Hypothalamus (tissue), 51 donors: Measurements from ENCODE around the gene ATP11C.
"Not testable (repeated sequence)": the region's sequence is repeated elsewhere in the genome, so short reads cannot be mapped to it uniquely, and the experiment has no call there.

Experiments used
- DNase-seq, 51 donors: peaks; one replicate each; lab custom pipeline; 2025; lab: John Stamatoyannopoulos, UW

Gene ATP11C

DNA sequence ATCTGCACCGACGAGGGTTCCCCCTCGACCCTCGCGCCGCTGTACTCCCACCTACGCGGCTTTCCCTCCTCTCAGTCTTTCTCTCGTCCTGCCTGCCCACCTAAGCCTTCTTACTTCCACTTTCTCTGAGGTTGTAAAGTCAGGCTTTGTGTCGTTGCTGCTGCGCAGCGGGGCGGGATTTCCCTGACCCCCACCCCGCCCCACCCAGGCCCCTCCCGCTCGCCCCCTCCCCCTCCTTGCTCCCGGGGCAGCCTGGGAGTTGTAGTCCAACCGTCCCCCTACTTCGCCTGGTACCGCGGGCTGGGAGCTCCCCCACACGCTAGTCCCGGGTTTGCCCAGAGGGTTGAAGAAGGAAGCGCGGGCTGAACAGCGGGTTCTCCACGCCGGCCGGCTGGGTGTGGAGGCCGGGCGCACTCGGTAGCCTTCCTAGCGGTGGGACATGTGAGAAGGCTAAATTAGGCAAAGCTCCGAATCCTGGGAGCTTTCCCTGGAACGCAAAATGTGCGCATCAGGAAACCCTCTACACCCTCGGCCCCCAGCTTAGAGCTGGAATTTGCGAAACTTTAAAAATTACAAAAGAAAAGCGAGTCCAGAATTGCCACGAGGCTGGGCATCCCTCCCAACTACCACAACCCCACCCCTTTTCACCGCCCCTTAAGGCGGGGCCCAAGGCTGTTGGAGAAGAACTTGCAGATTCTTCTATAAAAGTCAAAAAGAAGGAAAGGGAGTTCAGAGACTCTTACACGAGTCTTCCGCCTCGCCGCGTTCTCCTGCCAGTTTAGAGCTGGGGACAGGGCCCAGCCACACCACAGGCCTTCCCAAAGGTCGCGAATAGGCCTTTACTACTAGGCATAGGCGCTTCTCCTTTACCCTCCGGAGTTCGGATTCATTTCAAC is at the start of gene ATP11C:
Gene ATP11C, minus strand, starts transcription at position 153 of the 896 bp plus-strand sequence. CDS start 1,011 bp downstream, outside the sequence.
- DNase-seq = peak; percentile 12 to 88 (median 64)

GRCh38 chrX:139974471-139974870 is 41.6 kb upstream of the ATP11C start:
- DNase-seq = no peak

- no peak for DNase-seq
Measured at GRCh38 chrX:139972629-139973624, 40.1 kb upstream of the ATP11C start.

DNA sequence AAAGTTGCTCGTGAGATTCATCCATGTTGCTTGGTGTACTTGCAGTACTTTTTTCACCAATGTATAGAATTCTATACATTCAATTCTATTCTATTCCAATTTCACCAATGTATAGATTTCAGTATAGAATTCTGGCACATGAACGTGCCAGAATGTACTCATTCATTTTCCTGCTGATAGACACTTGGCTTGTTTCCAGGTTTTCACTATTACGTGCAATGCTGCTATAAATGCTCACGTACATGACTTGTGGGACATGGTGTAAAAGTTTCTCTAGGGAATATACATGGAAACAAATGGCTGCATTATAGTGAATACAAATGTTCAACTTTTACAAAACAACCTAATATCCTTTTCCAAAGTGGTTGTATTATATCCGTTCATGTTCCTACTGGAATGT is 39.3 kb upstream of the ATP11C start:
- DNase-seq = no peak

DNA sequence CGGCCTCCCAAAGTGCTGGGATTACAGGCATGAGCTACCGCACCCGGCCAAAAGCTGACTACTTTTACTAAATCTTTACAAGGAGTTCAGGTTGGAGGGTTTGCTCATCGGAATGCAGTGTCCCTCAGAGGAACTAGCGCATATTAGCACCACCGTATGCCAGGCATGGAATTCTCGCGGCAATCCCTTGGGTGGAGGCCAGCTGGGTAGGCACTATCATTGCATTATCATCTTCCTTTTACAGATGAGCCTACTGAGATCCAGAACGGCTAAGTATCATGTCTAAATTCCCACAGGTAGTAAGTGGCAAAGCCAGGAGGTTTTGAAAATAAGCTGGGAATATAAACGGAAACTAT is 38.5 kb upstream of the ATP11C start:
- no peak for DNase-seq

GRCh38 chrX:139969286-139969685 is 36.4 kb upstream of the ATP11C start:
- no peak for DNase-seq

GRCh38 chrX:139967750-139968149 is 34.9 kb upstream of the ATP11C start:
- DNase-seq = no peak

DNA sequence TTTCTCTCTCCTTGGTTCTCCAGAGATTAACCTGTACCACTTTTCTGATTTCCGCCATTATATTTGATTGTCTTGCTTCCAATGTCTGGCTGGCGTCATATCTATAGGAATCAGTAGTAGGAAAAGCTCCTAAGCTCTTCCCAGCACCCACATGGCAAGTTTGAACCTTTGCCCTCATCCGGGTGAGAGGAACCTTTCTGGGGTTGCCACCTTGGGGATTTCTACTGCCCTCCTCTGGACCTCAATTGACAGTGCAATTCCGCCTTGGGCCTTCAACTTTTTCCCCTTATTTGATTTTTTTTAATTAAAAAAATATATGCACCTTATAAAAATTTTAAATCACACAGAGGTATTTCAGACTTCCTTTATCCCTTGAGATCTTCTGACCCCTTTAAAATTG is 34.4 kb upstream of the ATP11C start:
- no peak for DNase-seq

GRCh38 chrX:139966159-139966558 is 33.3 kb upstream of the ATP11C start:
- DNase-seq = not testable (repeated sequence)

DNA sequence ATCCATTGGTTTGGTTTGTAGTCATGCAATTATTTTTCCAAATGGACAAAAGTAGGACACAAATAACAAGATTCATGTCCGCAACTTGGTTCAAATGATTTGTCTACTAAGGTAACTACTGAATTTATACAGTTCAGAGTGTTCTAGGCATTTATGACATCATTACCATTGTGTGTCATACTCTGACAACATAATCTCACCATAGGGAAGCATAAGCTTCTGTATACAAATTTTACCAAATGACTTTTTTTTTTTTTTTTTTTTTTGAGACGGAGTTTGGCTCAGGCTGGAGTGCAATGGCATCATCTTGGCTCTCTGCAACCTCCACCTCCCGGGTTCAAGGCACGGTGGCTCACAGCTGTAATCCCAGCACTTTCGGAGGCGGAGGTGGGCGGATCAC is 32.6 kb upstream of the ATP11C start, which contains the start of gene CXorf66:
Gene CXorf66, minus strand, starts transcription at position 101 of the 400 bp plus-strand sequence. Its CDS starts 25 bp downstream, at position 76.
- no peak for DNase-seq

- DNase-seq = not testable (repeated sequence)
Measured at GRCh38 chrX:139961091-139961490, 28.2 kb upstream of the ATP11C start.

- no peak for DNase-seq
Measured at GRCh38 chrX:139949703-139950102, 16.9 kb upstream of the ATP11C start.

- no peak for DNase-seq
Measured at GRCh38 chrX:139945075-139945474, 12.2 kb upstream of the ATP11C start.

DNA sequence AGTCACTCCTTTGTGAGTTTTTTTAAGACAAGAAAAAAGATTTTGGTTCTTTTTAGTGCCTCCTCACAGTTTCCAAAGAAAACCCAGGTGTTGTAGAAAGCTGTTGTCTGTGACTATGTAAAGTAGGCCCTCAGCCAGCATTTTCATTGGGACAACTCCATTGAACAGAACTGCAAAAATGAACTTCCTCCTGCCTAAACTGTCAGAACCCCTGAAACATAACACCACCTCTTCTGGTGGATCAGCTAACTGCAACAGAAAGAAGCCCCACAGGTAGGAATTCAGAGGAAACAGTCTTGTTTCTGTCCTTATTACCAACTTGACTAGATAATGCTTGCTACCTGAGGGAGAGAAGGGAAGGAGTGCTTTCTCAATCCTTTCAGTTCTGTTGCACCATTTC is 3.4 kb upstream of the ATP11C start:
- DNase-seq = no peak

- DNase-seq = no peak
Measured at GRCh38 chrX:139933904-139934303, 1.1 kb upstream of the ATP11C start.

- DNase-seq = peak in 36 of 51 donors; percentile 0 to 57 (median 22)
Measured at GRCh38 chrX:139932073-139932900, 566 bp downstream of the ATP11C start.

GRCh38 chrX:139931646-139932072 is 1.2 kb downstream of the ATP11C start:
- DNase-seq = peak in 6 of 51 donors; percentile 1 to 10 (median 6)

- DNase-seq = peak in 21 of 51 donors; percentile 0 to 14 (median 1)
Measured at GRCh38 chrX:139930916-139931645, 1.8 kb downstream of the ATP11C start.

DNA sequence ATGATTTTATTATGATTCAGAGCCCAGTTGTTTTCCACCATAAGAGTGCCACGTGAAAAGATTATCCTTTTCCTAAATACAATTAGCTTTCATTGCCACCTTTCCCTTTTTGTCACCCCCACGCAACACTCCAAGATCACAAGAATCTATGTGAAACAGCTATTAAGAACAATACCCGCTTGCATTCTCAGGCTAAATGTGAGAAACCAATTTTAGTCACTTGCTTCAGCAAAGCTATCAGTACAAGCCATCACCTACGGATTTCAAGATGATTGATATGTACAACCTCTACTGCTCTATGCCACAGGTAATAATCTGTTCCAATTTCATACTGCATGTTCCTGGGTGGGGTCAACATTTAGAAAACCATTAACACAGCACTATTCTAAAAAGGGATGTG is 2.5 kb downstream of the ATP11C start:
- no peak for DNase-seq
